Osteocyte (in vitro differentiated cells): ENCODE measurements around the gene NELFB. TPM values are rescaled to one million over a fixed set of nuclear protein-coding genes. Genes with fewer than 3 reads are reported as not detected.
A peak's percentile ranks its signal among the peaks of the same experiment; 100 is the strongest.

Experiments
- DNase-seq: peaks from one replicate; pipeline ENCODE4 v3.0.0; 2021; ENCODE audit warnings: mixed read lengths; ENCODE audit not compliant: unreplicated experiment; ENCODE audit errors: extremely low spot score
- H3K27ac Mint-ChIP-seq: one replicate; pipeline ENCODE4 v1.8.0; 2021; ENCODE audit warnings: mild to moderate bottlenecking, mixed read lengths; ENCODE audit not compliant: unreplicated experiment
- H3K27me3 Mint-ChIP-seq: one replicate; pipeline ENCODE4 v1.8.0; 2021; ENCODE audit warnings: mixed read lengths; ENCODE audit not compliant: unreplicated experiment
- H3K36me3 Mint-ChIP-seq: one replicate; pipeline ENCODE4 v1.8.0; 2021; ENCODE audit warnings: mixed read lengths; ENCODE audit not compliant: unreplicated experiment
- H3K4me1 Mint-ChIP-seq: one replicate; pipeline ENCODE4 v1.8.0; 2021; ENCODE audit warnings: mixed read lengths; ENCODE audit not compliant: unreplicated experiment
- H3K4me3 Mint-ChIP-seq: one replicate; pipeline ENCODE4 v1.8.0; 2021; ENCODE audit warnings: mild to moderate bottlenecking, moderate library complexity, mixed read lengths; ENCODE audit not compliant: unreplicated experiment
- H3K9me3 Mint-ChIP-seq: one replicate; pipeline ENCODE4 v1.8.0; 2021; ENCODE audit warnings: mixed read lengths; ENCODE audit not compliant: unreplicated experiment
- total RNA-seq: library from RNA; stranded (reverse); gene quantifications from 2 replicates; pipeline ENCODE4 v1.2.1, GENCODE V29; 2021
- TF ChIP-seq, protein P1 (sequence below): fragments of 200-600 bp; sonication (generic); IDR thresholded peaks from 2 replicates; pipeline ENCODE4 v1.5.0; 2021; ENCODE audit warnings: antibody characterized with exemption, mild to moderate bottlenecking, moderate library complexity

The NELFB gene
- total RNA-seq, 1 donor from 2014 or later = 54.1 TPM

DNA sequence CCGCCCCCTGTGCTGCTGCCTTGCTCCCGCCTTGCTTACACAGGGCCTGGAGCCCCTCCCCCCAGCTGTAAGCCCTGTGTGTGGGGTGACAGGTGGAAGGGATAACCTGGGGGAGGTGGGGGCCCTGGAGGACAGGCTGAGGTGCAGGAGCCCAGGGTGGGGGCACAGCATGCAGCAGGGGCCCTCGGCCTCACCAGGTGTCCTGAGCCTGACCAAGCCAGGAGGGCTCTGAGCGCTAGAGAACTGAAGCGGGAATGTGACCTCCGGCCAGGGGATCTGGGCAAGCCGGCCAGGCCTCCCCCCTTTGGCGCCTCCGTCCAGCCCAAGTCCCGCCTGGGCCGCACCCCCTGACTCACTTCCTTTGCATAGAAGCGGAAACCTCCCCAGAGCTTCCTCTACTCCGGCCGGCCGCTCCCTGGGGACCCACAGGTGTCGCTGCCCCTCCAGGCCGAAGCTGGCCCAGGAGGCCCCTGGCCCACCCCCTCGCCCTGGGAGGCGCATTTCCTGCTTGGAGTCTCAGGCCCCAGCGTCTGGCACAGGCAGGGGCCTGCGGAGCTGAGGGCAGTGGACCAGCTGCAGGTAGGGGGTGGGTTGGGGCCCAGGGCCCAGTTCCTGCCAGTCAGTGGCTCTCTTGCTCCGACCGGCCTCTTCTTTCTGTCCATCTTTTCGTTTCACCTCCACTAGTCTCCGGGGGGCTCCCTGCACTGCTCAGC, 22.4 kb downstream of the NELFB start, which contains the start of gene TOR4A:
TSS of gene TOR4A (plus strand) at position 398 of the 713 bp plus-strand sequence. CDS start 964 bp downstream, outside the sequence.
- DNase-seq = no peak
- Mint-ChIP-seq H3K4me1 (peaks cover 26% of the 10 kb centered on the region), H3K27me3 (no peaks in the 10 kb centered on the region), H3K36me3 (peaks cover 3% of the 10 kb centered on the region), H3K4me3 (peak within 1 kb of the TSS; percentile 53), H3K9me3 (no peaks in the 10 kb centered on the region), H3K27ac (peak within 1 kb of the TSS; percentile 92)
- TF ChIP-seq, protein P1, sequence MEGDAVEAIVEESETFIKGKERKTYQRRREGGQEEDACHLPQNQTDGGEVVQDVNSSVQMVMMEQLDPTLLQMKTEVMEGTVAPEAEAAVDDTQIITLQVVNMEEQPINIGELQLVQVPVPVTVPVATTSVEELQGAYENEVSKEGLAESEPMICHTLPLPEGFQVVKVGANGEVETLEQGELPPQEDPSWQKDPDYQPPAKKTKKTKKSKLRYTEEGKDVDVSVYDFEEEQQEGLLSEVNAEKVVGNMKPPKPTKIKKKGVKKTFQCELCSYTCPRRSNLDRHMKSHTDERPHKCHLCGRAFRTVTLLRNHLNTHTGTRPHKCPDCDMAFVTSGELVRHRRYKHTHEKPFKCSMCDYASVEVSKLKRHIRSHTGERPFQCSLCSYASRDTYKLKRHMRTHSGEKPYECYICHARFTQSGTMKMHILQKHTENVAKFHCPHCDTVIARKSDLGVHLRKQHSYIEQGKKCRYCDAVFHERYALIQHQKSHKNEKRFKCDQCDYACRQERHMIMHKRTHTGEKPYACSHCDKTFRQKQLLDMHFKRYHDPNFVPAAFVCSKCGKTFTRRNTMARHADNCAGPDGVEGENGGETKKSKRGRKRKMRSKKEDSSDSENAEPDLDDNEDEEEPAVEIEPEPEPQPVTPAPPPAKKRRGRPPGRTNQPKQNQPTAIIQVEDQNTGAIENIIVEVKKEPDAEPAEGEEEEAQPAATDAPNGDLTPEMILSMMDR = no peak

- Mint-ChIP-seq H3K4me3 (no peak overlapping the region), H3K36me3 (peaks cover 3% of the 10 kb centered on the region), H3K27ac (peak overlapping the region; percentile 92), H3K9me3 (no peaks in the 10 kb centered on the region), H3K4me1 (peaks cover 26% of the 10 kb centered on the region), H3K27me3 (no peaks in the 10 kb centered on the region)
- TF ChIP-seq, protein P1 = no peak
- no peak for DNase-seq
Measured at GRCh38 chr9:137278061-137278701, 23.1 kb downstream of the NELFB start.

DNA sequence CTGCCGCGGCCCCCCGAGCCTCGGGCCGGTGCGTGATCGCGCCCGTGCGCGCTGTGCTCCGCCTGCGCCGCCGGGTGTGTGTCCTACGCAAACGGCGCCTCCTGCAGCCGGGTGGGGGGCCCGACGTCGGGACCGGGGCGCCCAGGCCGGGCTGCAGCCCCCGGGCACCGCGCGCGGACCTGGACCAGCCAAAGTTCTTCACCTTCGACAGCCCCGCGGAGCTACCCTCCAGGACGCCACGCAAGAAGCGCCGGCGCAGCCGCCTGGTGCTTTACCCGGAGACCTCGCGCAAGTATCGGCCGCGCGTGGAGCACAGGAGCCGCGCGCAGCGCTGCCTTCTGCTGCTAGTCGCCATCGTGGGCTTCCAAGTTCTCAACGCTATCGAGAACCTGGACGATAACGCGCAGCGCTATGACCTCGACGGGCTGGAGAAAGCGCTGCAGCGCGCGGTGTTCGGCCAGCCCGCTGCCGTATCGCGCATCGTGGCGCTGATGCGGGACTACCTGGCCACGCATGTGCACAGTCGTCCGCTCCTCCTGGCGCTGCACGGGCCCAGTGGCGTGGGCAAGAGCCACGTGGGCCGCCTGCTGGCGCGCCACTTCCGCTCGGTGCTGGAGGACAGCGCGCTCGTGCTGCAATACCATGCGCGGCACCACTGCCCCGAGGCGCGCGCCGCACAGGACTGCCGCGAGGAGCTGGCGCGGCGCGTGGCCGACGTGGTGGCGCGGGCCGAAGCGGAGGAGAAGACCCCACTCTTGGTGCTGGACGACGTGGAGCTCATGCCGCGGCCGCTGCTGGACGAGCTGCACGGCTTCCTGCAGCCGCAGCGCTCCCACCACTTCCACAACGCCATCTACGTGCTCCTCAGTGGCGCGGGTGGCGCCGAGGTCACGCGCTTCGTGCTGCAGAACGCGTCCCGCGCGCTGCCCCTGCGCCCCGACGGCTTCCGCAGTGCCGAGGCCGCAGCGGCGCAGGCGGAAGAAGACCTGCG, 23.9 kb downstream of the NELFB start:
- no peak for DNase-seq
- no peak overlapping the region for H3K27ac Mint-ChIP-seq
- H3K4me1 Mint-ChIP-seq = peaks cover 26% of the 10 kb centered on the region
- no peaks in the 10 kb centered on the region for H3K9me3 Mint-ChIP-seq
- H3K4me3 Mint-ChIP-seq = no peak overlapping the region
- H3K36me3 Mint-ChIP-seq = no peaks in the 10 kb centered on the region
- TF ChIP-seq, protein P1 = no peak
- no peaks in the 10 kb centered on the region for H3K27me3 Mint-ChIP-seq

DNA sequence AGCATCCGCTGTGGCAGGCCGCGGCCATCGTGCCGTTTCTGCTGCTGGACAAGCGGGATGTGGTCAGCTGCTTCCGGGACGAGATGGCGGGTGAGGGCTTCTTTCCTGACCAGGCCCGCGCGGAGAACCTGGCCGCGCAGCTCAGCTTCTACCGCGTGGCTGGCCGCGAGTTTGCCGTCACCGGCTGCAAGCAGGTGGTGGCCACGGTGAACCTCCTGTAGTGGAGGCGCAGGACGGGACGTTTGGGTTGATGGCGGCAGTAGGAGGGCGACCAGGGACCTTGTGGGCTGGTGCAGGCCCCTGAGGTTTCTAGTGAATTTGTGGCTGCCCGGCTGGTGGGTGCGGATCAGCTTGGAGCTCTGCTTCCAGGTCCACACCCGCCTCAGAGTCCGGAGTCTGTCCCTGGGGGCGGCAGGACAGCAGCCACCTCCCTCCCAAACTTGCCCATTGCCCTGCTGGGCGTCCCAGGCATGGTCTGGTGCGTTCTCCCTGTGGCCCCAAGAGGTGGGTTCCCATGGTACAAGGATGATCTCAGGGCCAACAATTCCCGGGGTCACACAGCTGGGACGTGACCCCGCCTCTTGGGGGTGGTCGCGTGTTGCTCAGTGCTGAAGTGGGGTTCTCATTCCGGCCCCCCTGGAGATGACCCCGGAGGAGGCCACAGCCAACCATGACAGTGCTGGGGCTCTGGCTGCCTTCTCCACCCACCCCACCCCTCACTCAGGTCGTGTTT, 24.8 kb downstream of the NELFB start:
- Mint-ChIP-seq H3K27me3 (no peaks in the 10 kb centered on the region), H3K27ac (no peak overlapping the region), H3K36me3 (no peaks in the 10 kb centered on the region), H3K4me1 (peaks cover 22% of the 10 kb centered on the region), H3K4me3 (no peak overlapping the region), H3K9me3 (no peaks in the 10 kb centered on the region)
- TF ChIP-seq, protein P1 = no peak
- DNase-seq = no peak
